ENCODE data around the gene COPG2. TPM values are rescaled to one million over a fixed set of nuclear protein-coding genes. Genes with fewer than 3 reads are reported as not detected.
"Not testable (repeated sequence)": the region's sequence is repeated elsewhere in the genome, so short reads cannot be mapped to it uniquely, and the experiment has no call there.

Gene COPG2
- total RNA-seq, 1 experiment from 2014 or later, result 25.5 TPM

DNA sequence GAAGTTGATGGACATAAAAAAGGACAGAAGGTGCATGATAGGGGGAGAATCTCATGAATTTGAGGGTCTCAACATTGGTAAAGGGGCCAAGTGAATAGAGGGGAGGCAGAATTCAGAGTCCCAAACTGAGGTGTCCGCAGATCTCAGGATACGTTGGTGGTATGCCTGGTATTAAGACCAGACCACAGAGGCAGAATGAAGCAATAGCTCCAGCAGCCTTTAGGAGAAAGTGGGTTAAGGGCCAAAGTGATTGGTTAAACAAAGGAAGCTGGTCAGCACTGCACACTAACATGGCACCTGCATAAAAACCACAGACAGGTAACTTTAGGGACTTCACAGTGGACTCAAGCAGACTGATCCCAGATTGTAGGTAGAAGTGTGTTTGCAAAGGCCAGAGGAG, 139.1 kb downstream of the COPG2 start:
- Histone ChIP-seq H3K36me3 (ENCODE audit: low read depth) (no peaks in the 10 kb centered on the region), H3K4me3 (no peak overlapping the region), H3K9me2 (ENCODE audit: insufficient read depth) (no peaks in the 10 kb centered on the region), H3K4me1 (replicated peaks; ENCODE audit: insufficient read depth) (no peaks in the 10 kb centered on the region), H3K9me3 (ENCODE audit: insufficient read depth, low read depth) (no peaks in the 10 kb centered on the region), H3K4me2 (no peak overlapping the region), H3F3A (ENCODE audit: insufficient read depth, low read depth) (no peaks in the 10 kb centered on the region), H3K27ac (no peak overlapping the region), H3K79me2 (ENCODE audit: low read depth) (no peaks in the 10 kb centered on the region), H4K20me1 (ENCODE audit: insufficient read depth) (no peaks in the 10 kb centered on the region), H3K27me3 (ENCODE audit: insufficient read depth, low read depth) (no peaks in the 10 kb centered on the region), H2AFZ (no peak overlapping the region)
- POLR2A ChIA-PET (ENCODE audit: unreplicated experiment), result no interaction called here
- CTCF ChIA-PET, result no interaction called here
- no peak for DNase-seq
- BruUV-seq (replicated peaks), result no TSS peak
- intact Hi-C loops (cut with micrococcal nuclease; ENCODE audit: unreplicated experiment), result no loop called here
- TF ChIP-seq CTCF (conservative IDR thresholded peaks at IDR 0.05), result no peak
- TF ChIP-seq EZH2 (IDR thresholded peaks at IDR 0.05; ENCODE audit: low read depth), result no peak

DNA sequence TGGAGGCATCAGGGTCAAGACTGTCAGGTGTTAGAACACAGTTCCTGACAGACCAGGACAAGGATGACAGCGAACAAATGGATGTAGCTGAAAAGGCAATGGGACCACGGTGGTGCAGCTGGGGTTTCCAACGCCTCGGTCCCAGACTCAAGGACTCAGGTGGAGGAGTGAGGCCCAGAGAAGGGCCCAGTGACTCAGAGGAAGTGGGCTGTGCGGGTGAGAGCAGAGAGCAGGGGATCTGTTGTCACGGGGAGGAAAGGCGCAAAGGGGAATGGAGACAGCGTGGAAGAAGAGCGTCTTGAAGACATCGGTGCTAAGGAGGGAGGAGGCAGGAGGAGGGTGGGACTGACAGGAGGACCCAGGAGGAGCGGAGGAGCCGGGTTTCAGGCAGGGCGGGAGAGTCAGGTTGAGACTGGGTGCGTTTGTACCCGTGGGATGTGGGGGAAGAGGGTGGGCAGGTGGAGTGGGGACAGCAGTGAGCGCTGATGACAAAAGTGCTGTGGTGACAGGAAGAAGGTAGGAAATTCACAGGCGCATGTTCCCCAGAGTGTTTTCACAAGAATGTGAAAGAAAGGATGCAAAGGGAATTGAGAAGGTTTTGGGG, 140.7 kb downstream of the COPG2 start:
- H3K27me3 ChIP-seq (ENCODE audit: insufficient read depth, low read depth); H3F3A ChIP-seq (ENCODE audit: insufficient read depth, low read depth); BruUV-seq (replicated peaks); H3K4me3 ChIP-seq; H2AFZ ChIP-seq; POLR2A ChIA-PET (ENCODE audit: unreplicated experiment); H4K20me1 ChIP-seq (ENCODE audit: insufficient read depth); intact Hi-C loops (cut with micrococcal nuclease; ENCODE audit: unreplicated experiment); H3K36me3 ChIP-seq (ENCODE audit: low read depth); H3K27ac ChIP-seq; H3K9me3 ChIP-seq (ENCODE audit: insufficient read depth, low read depth); H3K4me2 ChIP-seq; H3K79me2 ChIP-seq (ENCODE audit: low read depth); H3K4me1 ChIP-seq (replicated peaks; ENCODE audit: insufficient read depth); CTCF ChIA-PET; H3K9me2 ChIP-seq (ENCODE audit: insufficient read depth); DNase-seq: not testable (repeated sequence)

GRCh38 chr7:130524628-130525027, 143.9 kb downstream of the COPG2 start:
- no peaks in the 10 kb centered on the region for H4K20me1 ChIP-seq (ENCODE audit: insufficient read depth)
- intact Hi-C loops (cut with micrococcal nuclease; ENCODE audit: unreplicated experiment), result no loop called here
- TF ChIP-seq EZH2 (IDR thresholded peaks at IDR 0.05; ENCODE audit: low read depth) (no peak), CTCF (conservative IDR thresholded peaks at IDR 0.05) (no peak)
- H3K4me2 ChIP-seq, result no peak overlapping the region
- no peaks in the 10 kb centered on the region for H3F3A ChIP-seq (ENCODE audit: insufficient read depth, low read depth)
- no peaks in the 10 kb centered on the region for H3K9me3 ChIP-seq (ENCODE audit: insufficient read depth, low read depth)
- H3K4me1 ChIP-seq (replicated peaks; ENCODE audit: insufficient read depth), result no peaks in the 10 kb centered on the region
- H3K9me2 ChIP-seq (ENCODE audit: insufficient read depth), result no peaks in the 10 kb centered on the region
- H3K27ac ChIP-seq, result no peak overlapping the region
- CTCF ChIA-PET, result no interaction called here
- H3K79me2 ChIP-seq (ENCODE audit: low read depth), result no peaks in the 10 kb centered on the region
- H2AFZ ChIP-seq, result no peak overlapping the region
- DNase-seq, result no peak
- no peaks in the 10 kb centered on the region for H3K36me3 ChIP-seq (ENCODE audit: low read depth)
- POLR2A ChIA-PET (ENCODE audit: unreplicated experiment), result no interaction called here
- BruUV-seq (replicated peaks), result no TSS peak
- H3K4me3 ChIP-seq, result no peak overlapping the region
- H3K27me3 ChIP-seq (ENCODE audit: insufficient read depth, low read depth), result no peaks in the 10 kb centered on the region

- H3K9me3 ChIP-seq (ENCODE audit: insufficient read depth, low read depth); H3K27ac ChIP-seq; H3K4me1 ChIP-seq (replicated peaks; ENCODE audit: insufficient read depth); H3F3A ChIP-seq (ENCODE audit: insufficient read depth, low read depth); intact Hi-C loops (cut with micrococcal nuclease; ENCODE audit: unreplicated experiment); H3K9me2 ChIP-seq (ENCODE audit: insufficient read depth); BruUV-seq (replicated peaks); H3K36me3 ChIP-seq (ENCODE audit: low read depth); H3K4me2 ChIP-seq; H4K20me1 ChIP-seq (ENCODE audit: insufficient read depth); CTCF ChIA-PET; H3K27me3 ChIP-seq (ENCODE audit: insufficient read depth, low read depth); H3K79me2 ChIP-seq (ENCODE audit: low read depth); POLR2A ChIA-PET (ENCODE audit: unreplicated experiment); DNase-seq; H2AFZ ChIP-seq; H3K4me3 ChIP-seq: not testable (repeated sequence)
Measured at GRCh38 chr7:130523519-130524125, 144.9 kb downstream of the COPG2 start.

Measured in PC-9 (cell line).